Hepatocyte (in vitro differentiated cells): ENCODE measurements around the gene CDH6.

Source experiments
- CTCF ChIP-seq: fragments of 200-600 bp; sonication (generic); IDR thresholded peaks from 2 replicates; pipeline ENCODE4 v1.5.1; 2016; ENCODE audit warnings: antibody characterized with exemption, mild to moderate bottlenecking; ENCODE audit not compliant: poor library complexity
- EZH2 ChIP-seq: fragments of 200-600 bp; sonication (generic); IDR thresholded peaks from 2 replicates; pipeline ENCODE4 v1.6.1; 2016; ENCODE audit warnings: antibody characterized with exemption, mild to moderate bottlenecking, borderline replicate concordance
- EZH2phosphoT487 ChIP-seq: fragments of 200-600 bp; sonication (generic); IDR thresholded peaks from one replicate; pipeline ENCODE4 v1.6.1; 2018; ENCODE audit warnings: antibody characterized with exemption, mild to moderate bottlenecking, low read depth, moderate library complexity; ENCODE audit not compliant: unreplicated experiment, severe bottlenecking

- TF ChIP-seq EZH2 (no peak), CTCF (no peak), EZH2phosphoT487 (no peak)
Measured at GRCh38 chr5:31347552-31347905, 154.0 kb downstream of the CDH6 start.
